ENCODE data around the gene MBD3L3. TPM values are rescaled to one million over a fixed set of nuclear protein-coding genes. Genes with fewer than 3 reads are reported as not detected.
"Not testable (repeated sequence)": the region's sequence is repeated elsewhere in the genome, so short reads cannot be mapped to it uniquely, and the experiment has no call there.

Gene MBD3L3
- total and polyA plus RNA-seq, 10 of the 15 experiments (the other 5 are each of a cell fraction or from before 2014, with no cell fraction given), result not detected

- DNase-seq (ENCODE audit: low read depth, low spot score); H3K4me1 ChIP-seq (ENCODE audit: control insufficient read depth, insufficient read depth, low read length); H2AFZ ChIP-seq (ENCODE audit: control insufficient read depth, low read depth, low read length); ATAC-seq; SMC1A ChIA-PET (ENCODE audit: uncharacterized antibody, unreplicated experiment); H4K20me1 ChIP-seq (ENCODE audit: control insufficient read depth, insufficient read depth); H3K4me3 ChIP-seq; H3K9me3 ChIP-seq (replicated peaks; ENCODE audit: control insufficient read depth, insufficient read depth, low read length); H3K79me2 ChIP-seq (ENCODE audit: control insufficient read depth, insufficient read depth, low read length); CTCF ChIA-PET; H3K9ac ChIP-seq (ENCODE audit: control insufficient read depth, insufficient read depth, low read length); H3K27me3 ChIP-seq (replicated peaks in 1 of 2; ENCODE audit: control insufficient read depth in 2 of 2, insufficient read depth in 2 of 2, low read length in 1 of 2); POLR2A ChIA-PET; RAD21 ChIA-PET (ENCODE audit: unreplicated experiment); H3K4me2 ChIP-seq (ENCODE audit: control insufficient read depth, insufficient read depth); H3K36me3 ChIP-seq (ENCODE audit: control insufficient read depth in 2 of 2, insufficient read depth in 2 of 2, low read length in 1 of 2); FAIRE-seq; in situ Hi-C loops (cut with MboI); H3K27ac ChIP-seq (ENCODE audit: control insufficient read depth, insufficient read depth); BruUV-seq (replicated peaks); intact Hi-C loops (cut with micrococcal nuclease; ENCODE audit: unreplicated experiment): not testable (repeated sequence)
- 81% methylated on average over 8 of the region's 16 CpGs for WGBS (ENCODE audit: insufficient coverage, insufficient replicate concordance, low lambda C conversion rate, missing lambda C conversion rate)
Measured at GRCh38 chr19:7056371-7056770, 2.1 kb downstream of the MBD3L3 start.

GRCh38 chr19:7055679-7056078 lies 2.8 kb downstream of the MBD3L3 start:
- H3K27ac ChIP-seq (ENCODE audit: control insufficient read depth, insufficient read depth); DNase-seq (ENCODE audit: low read depth, low spot score); POLR2A ChIA-PET; H4K20me1 ChIP-seq (ENCODE audit: control insufficient read depth, insufficient read depth); H3K9me3 ChIP-seq (replicated peaks; ENCODE audit: control insufficient read depth, insufficient read depth, low read length); H3K4me3 ChIP-seq; FAIRE-seq; H2AFZ ChIP-seq (ENCODE audit: control insufficient read depth, low read depth, low read length); H3K79me2 ChIP-seq (ENCODE audit: control insufficient read depth, insufficient read depth, low read length); intact Hi-C loops (cut with micrococcal nuclease; ENCODE audit: unreplicated experiment); H3K27me3 ChIP-seq (replicated peaks in 1 of 2; ENCODE audit: control insufficient read depth in 2 of 2, insufficient read depth in 2 of 2, low read length in 1 of 2); in situ Hi-C loops (cut with MboI); H3K36me3 ChIP-seq (ENCODE audit: control insufficient read depth in 2 of 2, insufficient read depth in 2 of 2, low read length in 1 of 2); SMC1A ChIA-PET (ENCODE audit: uncharacterized antibody, unreplicated experiment); H3K9ac ChIP-seq (ENCODE audit: control insufficient read depth, insufficient read depth, low read length); H3K4me2 ChIP-seq (ENCODE audit: control insufficient read depth, insufficient read depth); RAD21 ChIA-PET (ENCODE audit: unreplicated experiment); CTCF ChIA-PET; H3K4me1 ChIP-seq (ENCODE audit: control insufficient read depth, insufficient read depth, low read length); ATAC-seq; BruUV-seq (replicated peaks): not testable (repeated sequence)
- WGBS (ENCODE audit: insufficient coverage, insufficient replicate concordance, low lambda C conversion rate, missing lambda C conversion rate), result 60% methylated on average over 12 of the region's 14 CpGs

GRCh38 chr19:7054635-7055368 lies 3.7 kb downstream of the MBD3L3 start:
- SMC1A ChIA-PET (ENCODE audit: uncharacterized antibody, unreplicated experiment); RAD21 ChIA-PET (ENCODE audit: unreplicated experiment); FAIRE-seq; CTCF ChIA-PET; H3K36me3 ChIP-seq (ENCODE audit: control insufficient read depth in 2 of 2, insufficient read depth in 2 of 2, low read length in 1 of 2); H3K4me3 ChIP-seq; H3K79me2 ChIP-seq (ENCODE audit: control insufficient read depth, insufficient read depth, low read length); H3K27me3 ChIP-seq (replicated peaks in 1 of 2; ENCODE audit: control insufficient read depth in 2 of 2, insufficient read depth in 2 of 2, low read length in 1 of 2); H3K9ac ChIP-seq (ENCODE audit: control insufficient read depth, insufficient read depth, low read length); ATAC-seq; H3K4me2 ChIP-seq (ENCODE audit: control insufficient read depth, insufficient read depth); H4K20me1 ChIP-seq (ENCODE audit: control insufficient read depth, insufficient read depth); H2AFZ ChIP-seq (ENCODE audit: control insufficient read depth, low read depth, low read length); POLR2A ChIA-PET; H3K9me3 ChIP-seq (replicated peaks; ENCODE audit: control insufficient read depth, insufficient read depth, low read length); in situ Hi-C loops (cut with MboI); H3K27ac ChIP-seq (ENCODE audit: control insufficient read depth, insufficient read depth); intact Hi-C loops (cut with micrococcal nuclease; ENCODE audit: unreplicated experiment); DNase-seq (ENCODE audit: low read depth, low spot score); BruUV-seq (replicated peaks); H3K4me1 ChIP-seq (ENCODE audit: control insufficient read depth, insufficient read depth, low read length): not testable (repeated sequence)
- WGBS (ENCODE audit: insufficient coverage, insufficient replicate concordance, low lambda C conversion rate, missing lambda C conversion rate), result 82% methylated on average over 12 of the region's 14 CpGs

GRCh38 chr19:7052896-7053295 lies 5.6 kb downstream of the MBD3L3 start:
- BruUV-seq (replicated peaks); RAD21 ChIA-PET (ENCODE audit: unreplicated experiment); intact Hi-C loops (cut with micrococcal nuclease; ENCODE audit: unreplicated experiment); H3K27me3 ChIP-seq (replicated peaks in 1 of 2; ENCODE audit: control insufficient read depth in 2 of 2, insufficient read depth in 2 of 2, low read length in 1 of 2); DNase-seq (ENCODE audit: low read depth, low spot score); SMC1A ChIA-PET (ENCODE audit: uncharacterized antibody, unreplicated experiment); H3K4me1 ChIP-seq (ENCODE audit: control insufficient read depth, insufficient read depth, low read length); H3K4me2 ChIP-seq (ENCODE audit: control insufficient read depth, insufficient read depth); H3K4me3 ChIP-seq; FAIRE-seq; CTCF ChIA-PET; H3K27ac ChIP-seq (ENCODE audit: control insufficient read depth, insufficient read depth); H3K9ac ChIP-seq (ENCODE audit: control insufficient read depth, insufficient read depth, low read length); H3K79me2 ChIP-seq (ENCODE audit: control insufficient read depth, insufficient read depth, low read length); POLR2A ChIA-PET; H2AFZ ChIP-seq (ENCODE audit: control insufficient read depth, low read depth, low read length); H3K9me3 ChIP-seq (replicated peaks; ENCODE audit: control insufficient read depth, insufficient read depth, low read length); ATAC-seq; H3K36me3 ChIP-seq (ENCODE audit: control insufficient read depth in 2 of 2, insufficient read depth in 2 of 2, low read length in 1 of 2); H4K20me1 ChIP-seq (ENCODE audit: control insufficient read depth, insufficient read depth); in situ Hi-C loops (cut with MboI): not testable (repeated sequence)
- 61% methylated on average over 7 of the region's 7 CpGs for WGBS (ENCODE audit: insufficient coverage, insufficient replicate concordance, low lambda C conversion rate, missing lambda C conversion rate)

Data from GM12878 (cell line).